ENCODE measurements around the gene TNPO1.
A peak's percentile ranks its signal among the peaks of the same experiment; 100 is the strongest.
"Not testable (repeated sequence)": the region's sequence is repeated elsewhere in the genome, so short reads cannot be mapped to it uniquely, and the experiment has no call there.

The TNPO1 gene

GRCh38 chr5:72816284-72817075, at the start of gene TNPO1:
Gene TNPO1, plus strand, starts transcription at chr5:72816661. Its CDS starts 77 bp downstream, at chr5:72816738.
- DNase-seq (ENCODE audit: extremely low read depth in 1 of 2, low read depth in 1 of 2), result peak; percentile 43 to 79

DNA sequence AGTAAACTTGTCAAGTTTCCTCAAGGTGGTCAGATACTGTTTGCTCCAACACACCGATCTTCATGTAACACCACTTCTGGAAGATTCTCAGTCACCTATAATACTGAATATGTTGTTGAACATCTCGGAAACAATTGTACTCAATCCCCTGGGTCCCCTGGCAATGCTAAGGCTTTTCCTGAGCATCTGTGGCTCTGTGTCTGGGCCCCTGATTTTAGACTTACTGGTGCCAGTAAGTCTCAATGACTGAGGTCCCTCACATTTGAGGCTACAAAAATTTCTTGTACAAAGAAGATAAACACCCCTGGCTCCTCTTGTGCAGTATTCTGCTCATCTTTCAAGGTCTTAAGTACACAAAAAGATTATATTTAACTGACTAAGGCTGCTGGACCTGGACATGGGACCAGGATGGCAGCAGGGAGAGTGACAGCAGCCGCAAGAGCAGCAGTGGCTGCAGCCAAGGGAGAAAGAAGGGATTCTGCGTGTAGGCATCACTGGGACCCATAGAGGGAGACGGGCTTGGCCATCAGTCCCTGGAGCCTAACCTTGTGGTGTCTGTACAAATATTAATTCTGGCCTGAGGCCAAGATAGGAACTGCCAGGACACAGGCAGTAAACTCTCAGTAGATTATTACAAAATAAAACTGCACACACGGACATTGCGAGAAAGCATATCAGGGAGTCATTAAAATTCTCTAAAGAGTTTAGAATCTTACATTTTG, 49.0 kb upstream of the TNPO1 start:
- DNase-seq (ENCODE audit: extremely low read depth in 1 of 2, low read depth in 1 of 2), result no peak

- DNase-seq (ENCODE audit: extremely low read depth in 1 of 2, low read depth in 1 of 2), result no peak
Observed at GRCh38 chr5:72770266-72770665, 46.2 kb upstream of the TNPO1 start.

DNA sequence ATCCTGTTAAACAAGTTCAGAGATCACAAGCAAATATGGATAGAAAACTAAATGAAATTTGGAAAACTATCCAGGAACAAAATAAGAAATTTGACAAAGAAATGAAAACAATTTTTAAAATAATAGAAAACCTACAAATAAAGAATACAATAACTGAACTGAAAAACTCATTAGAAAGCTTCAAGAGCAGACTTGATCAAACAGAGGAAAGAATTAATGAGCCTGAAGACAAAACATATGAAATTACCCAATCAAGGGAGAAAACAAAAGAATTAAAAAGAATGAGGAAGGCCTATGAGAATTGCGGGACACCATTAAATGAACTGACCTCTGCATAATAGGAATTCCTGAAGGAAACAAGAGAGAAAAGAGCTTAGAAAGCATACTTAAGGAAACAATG, 39.8 kb upstream of the TNPO1 start:
- no peak for DNase-seq (ENCODE audit: extremely low read depth in 1 of 2, low read depth in 1 of 2)

DNA sequence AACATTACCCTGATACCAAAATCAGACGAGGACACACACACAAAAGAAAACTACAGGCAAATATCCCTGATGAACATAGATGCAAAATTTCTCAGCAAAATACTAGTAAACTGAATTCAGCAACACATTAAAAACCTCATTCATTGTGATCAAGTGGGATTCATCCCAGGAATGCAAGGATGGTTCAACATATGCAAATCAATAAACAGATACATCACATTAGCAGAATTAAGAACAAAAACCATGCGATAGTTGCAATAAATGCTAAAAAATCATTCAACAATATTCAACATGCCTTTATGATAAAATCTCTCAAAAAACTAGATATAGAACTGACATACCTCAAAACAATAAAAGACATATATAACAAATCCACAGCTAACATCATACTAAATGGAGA, 36.9 kb upstream of the TNPO1 start:
- no peak for DNase-seq (ENCODE audit: extremely low read depth in 1 of 2, low read depth in 1 of 2)

GRCh38 chr5:72783354-72783753, 33.1 kb upstream of the TNPO1 start:
- no peak for DNase-seq (ENCODE audit: extremely low read depth in 1 of 2, low read depth in 1 of 2)

- DNase-seq (ENCODE audit: extremely low read depth in 1 of 2, low read depth in 1 of 2), result no peak
Observed at GRCh38 chr5:72784129-72784528, 32.3 kb upstream of the TNPO1 start.

GRCh38 chr5:72785801-72786200, 30.7 kb upstream of the TNPO1 start:
- DNase-seq (ENCODE audit: extremely low read depth in 1 of 2, low read depth in 1 of 2), result no peak

- DNase-seq (ENCODE audit: extremely low read depth in 1 of 2, low read depth in 1 of 2), result no peak
Observed at GRCh38 chr5:72786676-72787075, 29.8 kb upstream of the TNPO1 start.

DNA sequence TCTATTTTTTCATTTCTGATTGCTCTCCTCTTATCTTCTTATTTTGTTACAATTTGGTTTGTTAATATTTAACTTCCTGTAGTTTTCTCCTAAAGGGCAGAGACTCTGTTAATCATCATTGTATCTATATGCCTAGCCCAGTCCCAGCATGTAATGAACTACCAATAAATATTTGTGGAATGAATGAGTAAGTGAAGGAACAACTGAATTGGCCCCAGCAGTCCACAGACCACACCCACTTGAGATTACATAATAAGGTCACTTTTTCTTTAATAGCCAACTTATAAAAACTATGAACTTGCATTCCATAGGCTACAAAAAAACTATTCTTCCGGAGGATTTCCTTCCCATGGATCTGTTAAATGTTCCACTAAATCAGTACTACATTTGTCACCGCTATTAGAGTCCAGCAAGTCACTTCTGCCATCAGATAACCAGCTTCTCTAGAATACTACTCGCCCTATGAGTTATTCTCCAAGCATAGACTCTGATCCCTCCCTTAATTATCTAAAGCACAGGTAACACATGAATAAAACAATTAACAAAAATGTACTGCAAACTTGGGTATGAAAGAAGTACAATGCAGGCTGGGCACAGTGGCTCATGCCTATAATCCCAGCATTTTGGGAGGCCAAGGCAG, 27.5 kb upstream of the TNPO1 start:
- DNase-seq (ENCODE audit: extremely low read depth in 1 of 2, low read depth in 1 of 2), result no peak

- no peak for DNase-seq (ENCODE audit: extremely low read depth in 1 of 2, low read depth in 1 of 2)
Observed at GRCh38 chr5:72790186-72790585, 26.3 kb upstream of the TNPO1 start.

GRCh38 chr5:72792662-72793061, 23.8 kb upstream of the TNPO1 start:
- DNase-seq (ENCODE audit: extremely low read depth in 1 of 2, low read depth in 1 of 2), result not testable (repeated sequence)

DNA sequence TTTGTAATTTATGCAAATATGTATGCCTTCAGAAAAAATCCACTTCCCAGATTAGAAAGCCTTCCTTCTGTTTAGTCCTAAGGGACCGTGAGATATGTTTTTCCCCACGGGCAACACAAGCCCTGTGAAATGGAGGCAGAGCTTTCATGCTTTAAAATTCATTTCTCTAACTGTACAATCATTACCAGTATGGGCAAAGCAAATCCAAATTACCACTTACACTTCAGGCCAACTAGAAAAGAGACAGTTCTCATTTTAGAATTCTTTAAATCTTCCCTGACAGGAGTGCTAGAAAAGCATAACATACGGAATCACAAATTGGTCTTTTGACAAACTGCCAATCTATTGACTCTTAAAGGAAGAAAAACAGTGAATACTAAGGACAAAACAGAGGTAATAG, 20.5 kb upstream of the TNPO1 start:
- DNase-seq (ENCODE audit: extremely low read depth in 1 of 2, low read depth in 1 of 2), result no peak

- DNase-seq (ENCODE audit: extremely low read depth in 1 of 2, low read depth in 1 of 2), result no peak
Observed at GRCh38 chr5:72799721-72800120, 16.7 kb upstream of the TNPO1 start.

- DNase-seq (ENCODE audit: extremely low read depth in 1 of 2, low read depth in 1 of 2), result not testable (repeated sequence)
Observed at GRCh38 chr5:72808637-72809036, 7.8 kb upstream of the TNPO1 start.

DNA sequence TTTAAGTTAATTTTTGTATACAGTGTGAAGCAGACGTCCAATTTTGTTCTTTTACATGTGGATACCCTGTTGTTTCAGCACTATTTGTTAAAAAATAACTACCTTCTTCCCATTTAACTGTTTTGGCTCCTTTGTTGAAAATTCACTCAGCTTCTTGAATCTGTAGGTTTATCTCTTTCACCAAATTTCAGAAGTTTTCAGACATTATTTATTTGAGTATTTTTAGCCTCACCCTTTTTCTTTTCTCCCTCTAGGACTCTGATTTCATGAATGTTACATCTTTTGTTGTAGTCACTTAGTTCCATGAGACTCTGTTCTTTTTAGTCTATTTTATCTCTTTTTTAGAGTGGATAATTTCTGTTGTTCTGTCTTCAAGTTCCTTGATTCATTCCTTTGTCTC, 4.6 kb upstream of the TNPO1 start:
- DNase-seq (ENCODE audit: extremely low read depth in 1 of 2, low read depth in 1 of 2), result no peak

- DNase-seq (ENCODE audit: extremely low read depth in 1 of 2, low read depth in 1 of 2), result no peak
Observed at GRCh38 chr5:72812488-72812887, 4.0 kb upstream of the TNPO1 start.

DNA sequence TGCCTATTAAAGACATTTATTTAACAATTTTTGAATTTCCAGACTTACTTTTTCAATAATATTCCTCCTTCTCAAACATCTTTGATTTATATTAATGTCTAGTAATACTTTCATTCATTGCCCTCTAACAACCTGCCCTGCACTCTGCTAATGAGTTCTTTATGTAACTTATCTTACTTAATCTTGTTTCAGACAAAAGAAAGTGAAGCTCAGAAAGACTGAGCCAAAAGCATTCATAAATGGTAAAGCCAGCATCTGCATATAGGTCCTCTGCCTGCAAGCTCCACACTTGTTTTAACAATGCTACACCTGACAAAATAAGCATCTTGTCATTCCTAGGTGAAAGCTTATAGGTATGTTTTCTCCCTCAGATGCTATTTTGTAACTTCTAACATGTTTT, 2.4 kb upstream of the TNPO1 start:
- no peak for DNase-seq (ENCODE audit: extremely low read depth in 1 of 2, low read depth in 1 of 2)

DNA sequence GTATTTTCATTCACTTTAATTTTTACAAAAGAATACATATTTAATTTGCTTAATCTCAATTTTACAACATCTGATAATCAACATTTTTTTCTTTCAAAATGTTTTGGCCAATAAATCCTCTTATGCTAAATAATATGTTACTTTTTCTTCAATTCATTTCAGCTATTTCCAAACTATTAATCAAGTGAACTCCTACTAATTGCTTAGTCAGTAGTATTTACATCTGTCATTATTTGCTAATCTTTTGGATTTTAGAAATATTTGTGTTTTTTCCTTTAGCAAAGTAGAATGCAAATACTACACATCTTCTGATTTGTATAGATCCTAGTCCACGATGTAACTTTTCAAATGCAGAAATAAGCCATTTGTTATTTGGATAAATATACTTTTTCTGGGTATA, 1.6 kb upstream of the TNPO1 start:
- no peak for DNase-seq (ENCODE audit: extremely low read depth in 1 of 2, low read depth in 1 of 2)

- no peak for DNase-seq (ENCODE audit: extremely low read depth in 1 of 2, low read depth in 1 of 2)
Observed at GRCh38 chr5:72815580-72816283, 729 bp upstream of the TNPO1 start.

- no peak for DNase-seq (ENCODE audit: extremely low read depth in 1 of 2, low read depth in 1 of 2)
Observed at GRCh38 chr5:72817076-72817481, 618 bp downstream of the TNPO1 start.
